HepG2 (cell line): ENCODE data around the gene RNPS1. TPM values are rescaled to one million over a fixed set of nuclear protein-coding genes. Genes with fewer than 3 reads are reported as not detected.

Experiments
- AGO1 ChIP-seq: fragments of 200-400 bp; formaldehyde crosslinking; IDR thresholded peaks from 2 replicates; pipeline ENCODE4 v1.6.1; 2017; ENCODE audit warnings: mild to moderate bottlenecking, low read depth, low read length, moderate library complexity; ENCODE audit not compliant: poor library complexity, severe bottlenecking
- EHMT2 ChIP-seq: fragments of 200-600 bp; sonication (generic); IDR thresholded peaks from 2 replicates; pipeline ENCODE4 v1.7.0; 2017; ENCODE audit warnings: antibody characterized with exemption, low read depth, low read length, borderline replicate concordance
- EZH2 ChIP-seq: conservative IDR thresholded peaks from 2 replicates; pipeline ENCODE4 v1.6.1; 2012; ENCODE audit warnings: mild to moderate bottlenecking, low read depth, low read length, moderate library complexity
- FOXJ3 ChIP-seq: sonication (generic); formaldehyde crosslinking; IDR thresholded peaks from 2 replicates; pipeline ENCODE4 v1.4.0; 2020; ENCODE audit warnings: missing genetic modification reagents, mild to moderate bottlenecking, borderline replicate concordance
- FOXK2 ChIP-seq: fragments of 450-650 bp; IDR thresholded peaks from 2 replicates; pipeline ENCODE4 v1.6.1; 2016
- FOXP1 ChIP-seq, 2 experiments: fragments of 450-650 bp in 1 of 2; IDR thresholded peaks; 2 replicates each; pipeline ENCODE4 v1.6.1; 2017 to 2018; ENCODE audit warnings: antibody characterized with exemption in 1 of 2
- GABPB1 ChIP-seq: IDR thresholded peaks from 2 replicates; pipeline ENCODE4 v1.6.1; 2016; ENCODE audit warnings: mild to moderate bottlenecking, missing genetic modification reagents, moderate library complexity, missing compliant biosample characterization
- GLMP ChIP-seq: sonication (generic); formaldehyde crosslinking; IDR thresholded peaks from 2 replicates; pipeline ENCODE4 v1.9.0; 2021; ENCODE audit warnings: missing genetic modification reagents, mild to moderate bottlenecking, borderline replicate concordance
- HIC2 ChIP-seq: sonication (generic); formaldehyde crosslinking; IDR thresholded peaks from 2 replicates; pipeline ENCODE4 v1.9.0; 2022; ENCODE audit warnings: low read depth, missing genetic modification reagents
- HMG20B ChIP-seq: conservative IDR thresholded peaks from 2 replicates; pipeline ENCODE4 v1.6.1; 2016; ENCODE audit warnings: missing genetic modification reagents, missing compliant biosample characterization
- RBAK ChIP-seq: sonication (generic); formaldehyde crosslinking; IDR thresholded peaks from 2 replicates; pipeline ENCODE4 v1.5.1; 2020; ENCODE audit warnings: mild to moderate bottlenecking, missing genetic modification reagents
- SOX13 ChIP-seq, 3 experiments: fragments of 450-650 bp in 1 of 3; sonication (generic) in 1 of 3; formaldehyde crosslinking in 1 of 3; IDR thresholded peaks in 2 of 3; conservative IDR thresholded peaks in 1 of 3; 2 replicates each; pipeline versions ENCODE4 v1.5.0 to v1.6.1; 2016 to 2020; ENCODE audit warnings: antibody characterized with exemption in 1 of 3, mild to moderate bottlenecking in 1 of 3, missing compliant biosample characterization in 1 of 3, missing genetic modification reagents in 1 of 3, moderate library complexity in 1 of 3
- SRY ChIP-seq: sonication (generic); formaldehyde crosslinking; IDR thresholded peaks from 2 replicates; pipeline ENCODE4 v1.8.0; 2022; ENCODE audit warnings: mild to moderate bottlenecking, missing genetic modification reagents
- SUZ12 ChIP-seq: fragments of 150-350 bp; IDR thresholded peaks from 2 replicates; pipeline ENCODE4 v1.6.1; 2014; ENCODE audit warnings: low read depth, low read length
- TCF7 ChIP-seq: sonication (generic); IDR thresholded peaks from 2 replicates; pipeline ENCODE4 v1.6.1; 2016; ENCODE audit warnings: antibody characterized with exemption, low read depth
- TFDP2 ChIP-seq: sonication (generic); formaldehyde crosslinking; IDR thresholded peaks from 2 replicates; pipeline ENCODE4 v1.4.0; 2020; ENCODE audit warnings: missing genetic modification reagents
- TMF1 ChIP-seq: sonication (generic); formaldehyde crosslinking; IDR thresholded peaks from 2 replicates; pipeline ENCODE4 v1.8.1; 2022; ENCODE audit warnings: low read depth, missing genetic modification reagents
- ZNF121 ChIP-seq: sonication (generic); formaldehyde crosslinking; IDR thresholded peaks from 2 replicates; pipeline ENCODE4 v1.5.0; 2020; ENCODE audit warnings: mild to moderate bottlenecking, missing genetic modification reagents
- ZSCAN29 ChIP-seq: sonication (generic); formaldehyde crosslinking; conservative IDR thresholded peaks from 2 replicates; pipeline ENCODE4 v1.4.0; 2020; ENCODE audit warnings: mild to moderate bottlenecking, missing genetic modification reagents
- polyA plus RNA-seq, 8 experiments: library from polyadenylated mRNA; depleted of rRNA in 3 of 8; stranded (reverse) in 7 of 8; unstranded in 1 of 8; fragments of >200 nt; fragmentation: Illumina TruSeq in 4 of 8; extraction: Trizol in 4 of 8; gene quantifications; 2 replicates each; pipeline versions ENCODE4 v1.2.1 to v1.2.3, GENCODE V29; 2011 to 2016; ENCODE audit warnings: low read depth in 4 of 8, missing spikeins in 1 of 8, mixed read lengths in 1 of 8; ENCODE audit not compliant: insufficient read depth in 1 of 8
- total RNA-seq, 5 experiments: library from RNA; depleted of rRNA; stranded (reverse); fragments of >200 nt; fragmentation: Illumina TruSeq; extraction: Trizol; gene quantifications; 2 replicates each; pipeline ENCODE4 v1.2.3, GENCODE V29; 2016; ENCODE audit warnings: low read depth in 1 of 5
- TF ChIP-seq, protein P1 (sequence below): sonication (generic); formaldehyde crosslinking; conservative IDR thresholded peaks from 2 replicates; pipeline ENCODE4 v1.8.0; 2022; ENCODE audit warnings: mild to moderate bottlenecking, moderate library complexity, missing genetic modification reagents
- TF ChIP-seq, protein P2 (sequence below), 2 experiments: fragments of 450-650 bp in 1 of 2; sonication (generic) in 1 of 2; formaldehyde crosslinking; IDR thresholded peaks; 2 replicates each; pipeline versions ENCODE4 v1.5.0 to v1.8.0; 2020 to 2022; ENCODE audit warnings: mild to moderate bottlenecking in 1 of 2, missing genetic modification reagents in 1 of 2

RNPS1 gene
- total and polyA plus RNA-seq, 2 of the 13 experiments (the other 11 are each of a cell fraction or from before 2014, with no cell fraction given): 126 to 133 TPM

DNA sequence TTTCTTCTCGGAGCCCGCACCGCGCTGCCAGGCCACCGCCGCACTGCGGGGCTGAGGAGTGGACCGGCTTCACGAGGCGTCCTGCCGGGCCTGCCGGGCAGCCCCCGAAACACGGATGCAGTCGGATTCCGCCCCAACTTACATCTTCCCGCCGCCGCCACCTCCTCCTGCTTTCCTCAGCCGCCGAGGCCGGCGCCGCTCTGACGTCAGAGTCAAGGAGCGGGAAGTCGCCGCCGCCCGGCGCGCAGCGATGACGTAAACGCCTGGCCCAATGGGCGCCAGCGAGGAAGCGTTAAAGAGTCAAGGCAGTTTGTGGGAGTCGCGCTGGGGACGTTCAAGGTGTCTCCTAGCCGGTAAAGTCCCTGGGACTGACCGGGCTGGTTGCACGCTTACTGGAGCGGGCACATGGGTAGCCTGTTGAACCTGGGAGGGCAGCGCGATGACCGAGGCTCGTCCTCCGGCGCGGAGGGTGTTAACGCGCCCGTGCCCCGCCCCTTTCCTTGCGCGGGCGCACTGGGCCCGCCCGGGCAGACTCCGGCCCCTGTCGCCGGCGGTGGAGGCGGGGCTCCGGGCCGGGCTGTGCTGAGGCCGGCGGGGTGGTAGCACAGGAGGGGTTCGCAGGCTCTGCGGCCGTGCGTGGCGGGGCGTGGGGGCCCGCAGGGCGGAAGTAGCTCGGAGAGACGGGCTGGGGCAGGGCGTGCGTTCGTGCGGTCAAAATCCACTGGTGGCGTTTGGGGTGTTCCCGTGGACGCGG lies at the start of gene RNPS1 (continued):
- no peak for TF ChIP-seq FOXJ3 (CRISPR knock-in tag)
- TF ChIP-seq ZNF121 (CRISPR knock-in tag): 0 out of 2 replicates have a peak, but pooled peaks have one; percentile 8
- TF ChIP-seq HIC2 (CRISPR knock-in tag): 0 out of 2 replicates have a peak, but pooled peaks have one; percentile 7
- no peak for TF ChIP-seq EHMT2
- TF ChIP-seq, protein P1, sequence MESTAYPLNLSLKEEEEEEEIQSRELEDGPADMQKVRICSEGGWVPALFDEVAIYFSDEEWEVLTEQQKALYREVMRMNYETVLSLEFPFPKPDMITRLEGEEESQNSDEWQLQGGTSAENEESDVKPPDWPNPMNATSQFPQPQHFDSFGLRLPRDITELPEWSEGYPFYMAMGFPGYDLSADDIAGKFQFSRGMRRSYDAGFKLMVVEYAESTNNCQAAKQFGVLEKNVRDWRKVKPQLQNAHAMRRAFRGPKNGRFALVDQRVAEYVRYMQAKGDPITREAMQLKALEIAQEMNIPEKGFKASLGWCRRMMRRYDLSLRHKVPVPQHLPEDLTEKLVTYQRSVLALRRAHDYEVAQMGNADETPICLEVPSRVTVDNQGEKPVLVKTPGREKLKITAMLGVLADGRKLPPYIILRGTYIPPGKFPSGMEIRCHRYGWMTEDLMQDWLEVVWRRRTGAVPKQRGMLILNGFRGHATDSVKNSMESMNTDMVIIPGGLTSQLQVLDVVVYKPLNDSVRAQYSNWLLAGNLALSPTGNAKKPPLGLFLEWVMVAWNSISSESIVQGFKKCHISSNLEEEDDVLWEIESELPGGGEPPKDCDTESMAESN (CRISPR knock-in tag): peak; percentile 83; the same call in 1 of the 2 replicates
- TF ChIP-seq HMG20B: no peak
- TF ChIP-seq AGO1: peak; percentile 70
- TF ChIP-seq ZSCAN29 (CRISPR knock-in tag): peak; percentile 86
- no peak for TF ChIP-seq FOXP1 (IDR thresholded peaks at IDR 0.05)
- no peak for TF ChIP-seq FOXP1 (CRISPR knock-in tag; IDR thresholded peaks at IDR 0.05)
- no peak for TF ChIP-seq GLMP (CRISPR knock-in tag)
- TF ChIP-seq FOXK2: no peak
- TF ChIP-seq EZH2: no peak
- TF ChIP-seq, protein P2, sequence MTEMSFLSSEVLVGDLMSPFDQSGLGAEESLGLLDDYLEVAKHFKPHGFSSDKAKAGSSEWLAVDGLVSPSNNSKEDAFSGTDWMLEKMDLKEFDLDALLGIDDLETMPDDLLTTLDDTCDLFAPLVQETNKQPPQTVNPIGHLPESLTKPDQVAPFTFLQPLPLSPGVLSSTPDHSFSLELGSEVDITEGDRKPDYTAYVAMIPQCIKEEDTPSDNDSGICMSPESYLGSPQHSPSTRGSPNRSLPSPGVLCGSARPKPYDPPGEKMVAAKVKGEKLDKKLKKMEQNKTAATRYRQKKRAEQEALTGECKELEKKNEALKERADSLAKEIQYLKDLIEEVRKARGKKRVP (CRISPR knock-in tag; IDR thresholded peaks at IDR 0.05): 0 out of 4 replicates have a peak, but pooled peaks of 1 of the 2 experiments have one; percentile 54
- TF ChIP-seq TMF1: peak; percentile 81; the same call in 1 of the 2 replicates
- TF ChIP-seq SUZ12: no peak
- no peak for TF ChIP-seq RBAK (CRISPR knock-in tag)
- peak; percentile 98 for TF ChIP-seq TFDP2 (CRISPR knock-in tag)
- TF ChIP-seq TCF7: no peak
- peak; percentile 17; the same call in 1 of the 2 replicates for TF ChIP-seq SOX13 (IDR thresholded peaks at IDR 0.05)
- TF ChIP-seq SOX13 (CRISPR knock-in tag; conservative IDR thresholded peaks at IDR 0.05 in 1 of 2, IDR thresholded peaks at IDR 0.05 in 1 of 2): peak in 1 of 2 experiments; percentile 49; a peak in 2 of 4 replicates
- TF ChIP-seq SRY (CRISPR knock-in tag): peak; percentile 56
- peak; percentile 94 for TF ChIP-seq GABPB1 (CRISPR knock-in tag)
